PFSK-1 (cell line): ENCODE data around the gene BAIAP2L1.

ENCODE experiments used
- SIN3A ChIP-seq: IDR thresholded peaks from 2 replicates; pipeline ENCODE4 v1.6.1; 2012; ENCODE audit warnings: mild to moderate bottlenecking, low read length, moderate library complexity, borderline replicate concordance; ENCODE audit not compliant: insufficient read depth
- TAF1 ChIP-seq: IDR thresholded peaks from 2 replicates; pipeline ENCODE4 v1.6.1; 2012; ENCODE audit warnings: low read length, control low read depth, borderline replicate concordance; ENCODE audit not compliant: insufficient read depth

GRCh38 chr7:98369726-98370125, 31.2 kb downstream of the BAIAP2L1 start:
- TF ChIP-seq TAF1, result no peak
- TF ChIP-seq SIN3A, result no peak
